Thymus (tissue), 14 donors: ENCODE results near the gene UGT1A7. TPM values are rescaled to one million over a fixed set of nuclear protein-coding genes. Genes with fewer than 3 reads are reported as not detected.
"Not testable (repeated sequence)": the region's sequence is repeated elsewhere in the genome, so short reads cannot be mapped to it uniquely, and the experiment has no call there.

ENCODE experiments used
- DNase-seq, 9 donors: peaks; one replicate each; pipeline ENCODE4 v3.0.0-alpha.2; 2013; ENCODE audit warnings: low spot score in 9 of 9, low read depth in 6 of 9, missing footprints in 1 of 9
- H3K27ac ChIP-seq, 2 donors: one replicate each; pipeline ENCODE4 v1.5.1; 2013; ENCODE audit warnings: control low read depth in 1 of 2, low read depth in 1 of 2, low read length in 1 of 2, mild to moderate bottlenecking in 1 of 2, moderate library complexity in 1 of 2
- H3K27me3 ChIP-seq, 2 donors: one replicate each; pipeline ENCODE4 v1.5.1; 2013; ENCODE audit warnings: low read length in 1 of 2; ENCODE audit not compliant: control insufficient read depth in 2 of 2, insufficient read depth in 1 of 2
- H3K36me3 ChIP-seq, 2 donors: one replicate each; pipeline ENCODE4 v1.5.1; 2013; ENCODE audit warnings: low read length in 1 of 2, mild to moderate bottlenecking in 1 of 2, moderate library complexity in 1 of 2; ENCODE audit not compliant: control insufficient read depth in 2 of 2, insufficient read depth in 2 of 2
- H3K4me1 ChIP-seq, 2 donors: one replicate each; pipeline ENCODE4 v1.5.1; 2013; ENCODE audit warnings: low read length in 2 of 2; ENCODE audit not compliant: control insufficient read depth in 2 of 2, insufficient read depth in 2 of 2
- H3K4me3 ChIP-seq, 2 donors: one replicate each; pipeline ENCODE4 v1.5.1; 2013; ENCODE audit warnings: low read length in 2 of 2, control low read depth in 1 of 2, mild to moderate bottlenecking in 1 of 2
- H3K9me3 ChIP-seq, 2 donors: one replicate each; pipeline ENCODE4 v1.5.1; 2013; ENCODE audit warnings: low read length in 1 of 2, mild to moderate bottlenecking in 1 of 2; ENCODE audit not compliant: control insufficient read depth in 2 of 2, insufficient read depth in 1 of 2
- WGBS: extraction: QIAGEN DNeasy Blood & Tissue Kit; methylation state at CpG from one replicate; pipeline ENCODE4 v1.1.7; 2013; 5-methylcytosine and 5-hydroxymethylcytosine counted together
- long read RNA-seq, 10 donors: transcript quantifications; one replicate each; lab custom pipeline, GENCODE V29; 2026
- polyA plus RNA-seq: library from polyadenylated mRNA; stranded (reverse); fragments of 200-250 nt; gene quantifications from one replicate; pipeline ENCODE4 v1.2.3, GENCODE V29; 2013
- total RNA-seq: library from RNA; stranded (reverse); fragments of 120-200 nt; gene quantifications from one replicate; pipeline ENCODE4 v1.2.4, GENCODE V29; 2013
- donor health status: healthy.

The UGT1A7 gene
- 0.19 TPM for total RNA-seq
- 0.11 TPM for polyA plus RNA-seq
- long read RNA-seq, donor 1 = 0 reads
- long read RNA-seq, donor 2 = 0 reads
- long read RNA-seq, donor 3 = 0 reads
- long read RNA-seq, donor 4 = 0 reads
- long read RNA-seq, donor 5 = 0 reads
- long read RNA-seq, donor 6 = 0 reads
- long read RNA-seq, donor 7 = 0 reads
- long read RNA-seq, donor 8 = 0 reads
- long read RNA-seq, donor 9 = 0 reads
- long read RNA-seq, donor 10 = 0 reads

- DNase-seq = no peak
- no peak within 1 kb of the TSS for H3K27ac ChIP-seq
- no peaks in the 10 kb centered on the region for H3K9me3 ChIP-seq
- H3K36me3 ChIP-seq = no peaks in the 10 kb centered on the region
- no peaks in the 10 kb centered on the region for H3K4me1 ChIP-seq
- no peaks in the 10 kb centered on the region for H3K27me3 ChIP-seq
- H3K4me3 ChIP-seq = no peak within 1 kb of the TSS
- WGBS = 97% methylated on average over 5 of the region's 5 CpGs
These were observed at the start of gene UGT1A7 for GRCh38 chr2:233681521-233682099. TSS of gene UGT1A7 (plus strand) at chr2:233681901. CDS start at chr2:233681938, 37 bp downstream.

GRCh38 chr2:233636306-233636705 lies 45.4 kb upstream of the UGT1A7 start, which contains the start of gene UGT1A10:
TSS of gene UGT1A10 (plus strand) at chr2:233636448. CDS start at chr2:233636523, 75 bp downstream.
- not testable (repeated sequence) for H3K4me1 ChIP-seq, H3K9me3 ChIP-seq, H3K36me3 ChIP-seq, H3K4me3 ChIP-seq, DNase-seq, H3K27ac ChIP-seq, H3K27me3 ChIP-seq
- 96% methylated on average over 10 of the region's 10 CpGs for WGBS

- no peak for DNase-seq
- Histone ChIP-seq H3K27me3 (no peaks in the 10 kb centered on the region), H3K36me3 (no peaks in the 10 kb centered on the region), H3K9me3 (no peaks in the 10 kb centered on the region), H3K27ac (peak overlapping the region in 1 of 2 donors; percentile 69), H3K4me1 (peaks cover 0 to 2% of the 10 kb centered on the region in 2 donors), H3K4me3 (no peak overlapping the region)
- 73% methylated on average over 5 of the region's 5 CpGs for WGBS
These were observed 42.9 kb upstream of the UGT1A7 start for GRCh38 chr2:233638836-233639235.

- DNase-seq = no peak
- Histone ChIP-seq H3K9me3 (no peaks in the 10 kb centered on the region), H3K4me3 (no peak overlapping the region), H3K4me1 (peaks cover 0 to 2% of the 10 kb centered on the region in 2 donors), H3K27ac (peak overlapping the region in 1 of 2 donors; percentile 30), H3K36me3 (no peaks in the 10 kb centered on the region), H3K27me3 (no peaks in the 10 kb centered on the region)
These were observed 41.8 kb upstream of the UGT1A7 start for GRCh38 chr2:233639860-233640259.

- no peak for DNase-seq
- peaks cover 0 to 2% of the 10 kb centered on the region in 2 donors for H3K4me1 ChIP-seq
- H3K27me3 ChIP-seq = no peaks in the 10 kb centered on the region
- peaks cover 0 to 9% of the 10 kb centered on the region in 2 donors for H3K9me3 ChIP-seq
- no peaks in the 10 kb centered on the region for H3K36me3 ChIP-seq
- no peak overlapping the region for H3K27ac ChIP-seq
- no peak overlapping the region for H3K4me3 ChIP-seq
- 92% methylated on average over 1 of the region's 1 CpG for WGBS
These were observed 38.6 kb upstream of the UGT1A7 start for GRCh38 chr2:233643128-233643527.

- not testable (repeated sequence) for DNase-seq, H3K4me3 ChIP-seq, H3K27ac ChIP-seq, H3K4me1 ChIP-seq, H3K36me3 ChIP-seq, H3K27me3 ChIP-seq, H3K9me3 ChIP-seq
- 96% methylated on average over 3 of the region's 3 CpGs for WGBS
These were observed 35.7 kb upstream of the UGT1A7 start for GRCh38 chr2:233646033-233646432.

GRCh38 chr2:233650981-233651380 lies 30.7 kb upstream of the UGT1A7 start:
- peaks cover 0 to 2% of the 10 kb centered on the region in 2 donors for H3K9me3 ChIP-seq
- H3K27ac ChIP-seq = peak overlapping the region in 1 of 2 donors; percentile 23
- H3K4me3 ChIP-seq = no peak overlapping the region
- WGBS = 87% methylated on average over 4 of the region's 4 CpGs
- no peaks in the 10 kb centered on the region for H3K27me3 ChIP-seq
- peak in 1 of 9 donors; percentile 15 for DNase-seq
- H3K4me1 ChIP-seq = no peaks in the 10 kb centered on the region
- H3K36me3 ChIP-seq = no peaks in the 10 kb centered on the region

DNA sequence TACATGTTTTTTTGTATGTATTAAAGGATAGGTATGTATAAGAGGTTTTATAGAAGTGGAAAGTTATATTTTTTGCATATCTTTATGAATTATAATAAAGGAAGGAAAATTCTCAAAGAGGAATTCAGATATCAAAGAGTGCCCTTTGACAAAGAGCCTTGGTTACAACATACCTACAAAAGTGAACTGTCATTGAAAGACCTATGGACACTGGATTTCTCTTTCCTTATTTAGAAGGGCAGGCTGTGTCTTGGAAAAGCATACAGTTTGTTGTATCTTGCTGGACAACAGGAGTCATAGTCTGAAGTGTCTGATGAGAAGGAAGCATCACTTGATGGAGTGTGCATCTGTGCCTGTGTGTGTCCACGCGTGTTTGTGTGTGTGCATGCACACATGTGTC lies 30.3 kb upstream of the UGT1A7 start:
- Histone ChIP-seq H3K27ac (peak overlapping the region in 1 of 2 donors; percentile 32), H3K36me3 (no peaks in the 10 kb centered on the region), H3K4me3 (no peak overlapping the region), H3K9me3 (no peaks in the 10 kb centered on the region), H3K27me3 (no peaks in the 10 kb centered on the region), H3K4me1 (no peaks in the 10 kb centered on the region)
- no peak for DNase-seq
- WGBS = 94% methylated on average over 2 of the region's 2 CpGs

DNA sequence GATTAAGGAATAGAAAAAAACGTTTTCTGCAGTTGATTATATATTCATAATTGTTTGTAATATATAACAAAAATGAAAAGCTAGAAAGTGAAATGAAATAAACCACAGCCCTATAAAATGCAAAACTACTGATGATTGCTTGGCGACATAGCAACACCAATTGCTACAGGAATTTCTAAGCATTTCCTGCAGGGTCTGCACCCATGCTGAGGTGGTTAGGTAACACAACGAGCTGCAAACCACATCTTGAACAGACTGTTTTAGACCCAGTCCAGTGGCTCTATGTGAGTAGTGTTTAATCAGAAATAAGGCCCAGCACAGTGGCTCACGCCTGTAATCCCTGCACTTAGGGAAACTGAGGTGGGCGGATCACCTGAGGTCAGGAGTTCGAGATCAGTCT lies 27.2 kb upstream of the UGT1A7 start:
- H3K4me3 ChIP-seq = no peak overlapping the region
- DNase-seq = no peak
- no peaks in the 10 kb centered on the region for H3K9me3 ChIP-seq
- H3K36me3 ChIP-seq = no peaks in the 10 kb centered on the region
- no peak overlapping the region for H3K27ac ChIP-seq
- no peaks in the 10 kb centered on the region for H3K4me1 ChIP-seq
- WGBS = 74% methylated on average over 6 of the region's 6 CpGs
- no peaks in the 10 kb centered on the region for H3K27me3 ChIP-seq
